HG02870 (cell line): ENCODE results near the gene OR10A2.
A peak's percentile ranks its signal among the peaks of the same experiment; 100 is the strongest.
"Not testable (repeated sequence)": the region's sequence is repeated elsewhere in the genome, so short reads cannot be mapped to it uniquely, and the experiment has no call there.

Experiments used
- ATAC-seq: cut with Tn5 transposase; IDR thresholded peaks from one replicate; pipeline ENCODE4 v1.9.1; 2021; ENCODE audit warnings: mild to moderate bottlenecking, moderate library complexity; ENCODE audit not compliant: unreplicated experiment

The OR10A2 gene

GRCh38 chr11:6862961-6863360 is at the start of gene OR10A2:
TSS of gene OR10A2 (plus strand) at chr11:6863057. CDS start at chr11:6869755, 6,698 bp downstream.
- no peak for ATAC-seq

- no peak for ATAC-seq
These were observed 49.2 kb upstream of the OR10A2 start for GRCh38 chr11:6813656-6814055.

DNA sequence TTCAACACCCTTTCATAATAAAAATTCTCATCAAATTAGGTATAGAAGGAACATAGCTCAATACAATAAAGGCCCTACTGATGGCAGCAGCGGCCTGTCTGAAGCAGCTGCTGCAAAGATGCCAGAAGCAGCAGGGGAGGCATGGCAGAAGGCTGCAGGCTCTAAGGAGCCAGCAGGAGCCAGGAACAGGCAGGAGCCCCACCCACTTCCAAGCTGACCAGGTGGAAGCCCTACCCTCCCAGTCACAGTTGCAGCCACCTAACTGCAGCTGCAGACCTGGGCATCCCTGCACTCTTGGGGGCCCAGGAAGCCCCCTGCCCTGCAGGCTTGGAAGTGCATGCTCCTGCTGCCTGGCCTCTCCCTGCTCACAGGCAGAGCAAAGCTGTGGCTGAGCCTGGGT is 45.2 kb upstream of the OR10A2 start:
- no peak for ATAC-seq

- no peak for ATAC-seq
These were observed 43.9 kb upstream of the OR10A2 start for GRCh38 chr11:6818967-6819366.

DNA sequence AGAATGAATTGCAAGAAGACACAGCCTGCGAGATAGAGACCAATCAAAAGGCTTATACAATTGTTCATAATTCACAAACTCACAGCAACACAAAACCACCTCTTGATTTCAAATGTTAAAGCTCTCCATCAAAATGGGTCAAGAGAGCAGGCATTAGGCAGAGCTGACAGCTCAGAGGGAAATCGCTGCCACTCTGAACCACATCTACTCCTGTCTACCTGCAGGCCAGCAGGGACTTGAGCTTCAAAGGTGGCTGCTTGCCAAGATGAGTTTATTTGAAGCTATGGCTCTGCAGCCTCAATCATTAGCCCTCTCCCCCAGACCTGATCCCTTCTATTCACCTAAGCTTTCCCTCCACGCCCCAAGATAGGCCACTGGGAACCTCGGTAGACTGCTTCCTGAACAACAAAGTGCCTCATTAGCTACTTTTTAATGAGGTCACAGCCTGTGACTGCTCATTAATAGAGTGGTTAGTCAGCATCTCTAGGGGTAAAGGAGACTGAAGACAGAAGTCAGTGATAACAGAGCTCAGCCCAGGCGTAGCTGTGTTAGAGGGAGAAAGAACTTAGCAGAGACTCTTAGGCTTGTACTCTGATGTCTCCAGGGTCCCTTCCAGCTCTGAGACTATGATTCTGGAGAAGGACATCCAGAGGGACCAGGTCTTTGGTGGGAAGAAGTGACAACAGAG is 38.6 kb upstream of the OR10A2 start:
- ATAC-seq: no peak

GRCh38 chr11:6825231-6825744 is 37.6 kb upstream of the OR10A2 start:
- no peak for ATAC-seq

GRCh38 chr11:6828103-6828502 is 34.8 kb upstream of the OR10A2 start:
- no peak for ATAC-seq

DNA sequence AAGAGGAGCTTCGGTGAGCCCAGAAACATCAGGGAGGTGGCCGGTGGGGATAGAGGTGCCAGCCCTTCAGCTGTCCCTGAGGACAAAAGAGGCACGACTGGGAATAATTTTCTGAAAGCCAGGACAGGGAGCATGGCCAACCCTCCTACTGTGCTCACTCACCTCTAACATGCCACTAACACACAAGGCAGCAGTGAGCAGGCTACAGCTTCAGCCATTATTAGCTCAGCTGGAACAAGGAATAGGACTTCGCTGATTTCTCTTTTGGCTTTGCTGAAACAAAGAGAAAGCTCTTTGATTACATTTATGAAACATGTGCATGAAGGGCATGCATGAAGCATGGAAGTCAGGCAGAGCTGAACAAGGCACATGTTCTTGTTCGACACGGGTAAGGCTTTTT is 29.5 kb upstream of the OR10A2 start:
- no peak for ATAC-seq

DNA sequence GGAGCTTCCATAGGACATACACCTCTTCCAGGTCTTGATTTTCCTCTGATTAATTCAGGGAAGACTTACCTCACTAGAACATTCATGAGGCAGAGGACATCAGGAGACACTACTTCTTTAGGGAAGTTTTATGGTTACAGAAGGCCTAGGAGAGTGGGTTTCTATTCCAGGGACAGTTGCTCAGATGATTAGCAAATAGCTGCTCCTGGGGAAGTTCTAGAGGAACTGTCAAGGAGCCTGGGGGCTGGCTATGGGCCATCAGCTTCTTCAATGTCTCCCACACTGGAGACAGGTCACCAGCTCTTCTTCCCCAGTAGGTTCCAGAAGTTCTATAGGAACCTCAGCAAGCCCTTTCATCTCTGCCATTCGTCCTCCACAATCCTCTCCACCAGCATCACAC is 28.8 kb upstream of the OR10A2 start:
- ATAC-seq: no peak

DNA sequence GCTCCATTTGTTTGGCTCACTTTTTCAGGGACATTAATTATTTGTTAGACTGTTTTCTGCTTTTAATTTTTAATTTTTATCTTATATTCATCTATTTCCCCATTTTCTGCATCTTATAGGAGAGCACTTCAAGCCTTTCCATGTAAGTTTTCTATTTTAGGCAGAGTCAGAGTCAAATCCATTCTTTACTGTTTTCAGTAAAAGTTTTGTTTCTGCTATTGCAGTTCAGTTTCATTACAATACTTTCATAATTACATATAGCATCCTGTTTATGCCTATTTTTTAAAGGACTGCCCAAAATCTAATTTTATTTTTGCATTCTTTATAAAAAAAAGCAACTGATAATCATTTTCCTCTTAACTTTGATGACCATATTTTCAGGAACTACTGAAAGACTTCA is 21.2 kb upstream of the OR10A2 start:
- ATAC-seq: no peak

DNA sequence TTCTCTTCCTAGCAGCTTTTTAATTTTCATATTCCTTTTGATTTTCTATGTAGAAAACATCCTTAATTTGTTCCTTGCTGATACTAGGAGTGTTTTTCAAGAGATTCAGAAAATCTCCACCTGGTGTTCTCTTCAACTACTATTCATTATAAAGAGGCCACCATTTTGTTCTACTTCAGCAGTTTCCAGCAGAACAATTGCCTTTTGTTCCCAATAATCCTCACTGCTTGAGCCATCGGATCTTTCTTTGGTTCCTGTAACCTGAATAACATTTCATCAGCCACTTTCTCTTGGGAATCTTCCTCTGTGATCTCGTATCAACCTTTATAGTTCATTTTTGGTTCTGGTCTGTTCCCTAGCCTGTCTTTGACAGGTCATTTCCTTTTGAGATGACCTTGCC is 19.2 kb upstream of the OR10A2 start:
- ATAC-seq: no peak

GRCh38 chr11:6844356-6844755 is 18.5 kb upstream of the OR10A2 start:
- no peak for ATAC-seq

DNA sequence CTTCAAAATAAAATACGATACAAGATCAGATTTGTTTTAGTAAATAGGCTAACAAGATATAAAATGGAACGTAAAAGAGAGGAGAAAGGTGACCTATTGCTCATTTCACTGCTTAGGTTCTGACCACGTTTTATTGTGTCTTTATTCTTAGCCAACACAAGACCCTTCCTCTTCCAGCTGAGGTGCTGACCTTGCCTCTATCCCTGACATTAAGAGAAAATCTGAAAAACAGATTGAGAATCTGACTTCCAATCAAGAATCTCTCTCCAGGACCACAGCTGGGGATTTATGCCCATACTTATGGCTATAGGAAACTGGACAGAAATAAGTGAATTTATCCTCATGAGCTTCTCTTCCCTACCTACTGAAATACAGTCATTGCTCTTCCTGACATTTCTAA is 17.5 kb upstream of the OR10A2 start, which contains the start of gene OR10A5:
Gene OR10A5 (plus strand): TSS at position 301 of the 400 bp plus-strand sequence. CDS start 0 bp downstream, at position 301.
- no peak for ATAC-seq

DNA sequence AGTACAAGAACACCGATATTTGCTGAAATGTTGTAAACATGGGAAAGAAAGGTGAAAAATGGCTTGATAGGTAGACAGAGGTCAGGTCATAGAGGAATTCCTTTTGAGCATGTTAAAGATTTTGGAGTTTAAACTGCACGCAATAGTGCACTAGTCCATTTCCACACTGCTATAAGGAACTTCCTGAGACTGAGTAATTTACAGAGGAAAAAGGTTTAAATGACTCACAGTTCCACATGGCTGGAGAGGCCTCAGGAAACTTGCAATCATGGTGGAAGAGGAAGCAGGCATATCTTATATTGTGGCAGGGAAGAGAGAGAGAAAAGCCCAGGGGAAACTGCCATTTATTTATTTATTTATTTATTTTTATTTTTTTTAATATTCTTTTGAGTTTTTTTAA is 12.3 kb upstream of the OR10A2 start:
- ATAC-seq: no peak

DNA sequence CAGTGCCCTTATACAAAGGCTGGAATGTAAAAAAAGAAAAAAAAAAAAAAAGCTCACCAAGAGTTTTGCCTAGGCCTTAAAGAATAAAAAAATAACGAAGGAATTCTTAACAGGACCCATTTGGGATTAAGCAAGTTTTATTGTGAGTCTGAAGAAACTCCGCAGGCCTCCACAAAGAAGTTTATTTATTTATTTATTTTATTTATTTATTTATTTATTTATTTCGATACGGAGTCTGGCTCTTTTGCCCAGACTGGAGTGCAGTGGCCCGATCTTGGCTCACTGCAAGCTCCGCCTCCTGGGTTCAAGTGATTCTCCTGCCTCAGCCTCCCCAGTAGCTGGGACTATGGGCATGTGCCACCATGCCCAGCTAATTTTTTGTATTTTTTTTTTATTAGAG is 8.1 kb upstream of the OR10A2 start:
- not testable (repeated sequence) for ATAC-seq

DNA sequence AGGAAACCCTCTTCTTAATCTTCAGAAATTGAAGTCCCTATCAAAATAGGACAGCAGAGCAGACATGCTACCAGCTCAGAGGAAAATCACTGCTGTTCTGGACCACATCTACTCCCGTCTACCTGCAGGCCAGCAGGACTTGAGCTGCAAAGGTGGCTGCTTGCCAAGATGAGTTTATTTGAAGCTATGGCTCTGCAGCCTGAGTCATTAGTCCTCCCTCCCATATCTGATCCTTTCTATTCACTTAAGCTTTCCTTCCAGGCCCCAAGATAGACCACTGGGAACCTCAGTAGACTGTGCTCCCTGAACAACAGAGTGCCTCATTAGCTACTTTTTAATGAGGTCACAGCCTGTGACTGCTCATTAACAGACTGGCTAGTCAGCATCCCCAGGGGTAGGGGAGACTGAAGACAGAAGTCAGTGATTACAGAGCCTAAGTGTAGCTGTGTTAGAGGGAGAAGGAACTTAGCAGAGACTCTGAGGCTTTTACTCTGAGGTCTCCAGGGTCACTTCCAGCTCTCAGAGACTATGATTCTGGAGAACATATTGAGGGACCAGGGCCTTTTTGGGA is 6.8 kb upstream of the OR10A2 start:
- no peak for ATAC-seq

- ATAC-seq: peak; percentile 92
These were observed 6.0 kb upstream of the OR10A2 start for GRCh38 chr11:6856871-6857270.

GRCh38 chr11:6864438-6864837 is 1.6 kb downstream of the OR10A2 start:
- no peak for ATAC-seq

DNA sequence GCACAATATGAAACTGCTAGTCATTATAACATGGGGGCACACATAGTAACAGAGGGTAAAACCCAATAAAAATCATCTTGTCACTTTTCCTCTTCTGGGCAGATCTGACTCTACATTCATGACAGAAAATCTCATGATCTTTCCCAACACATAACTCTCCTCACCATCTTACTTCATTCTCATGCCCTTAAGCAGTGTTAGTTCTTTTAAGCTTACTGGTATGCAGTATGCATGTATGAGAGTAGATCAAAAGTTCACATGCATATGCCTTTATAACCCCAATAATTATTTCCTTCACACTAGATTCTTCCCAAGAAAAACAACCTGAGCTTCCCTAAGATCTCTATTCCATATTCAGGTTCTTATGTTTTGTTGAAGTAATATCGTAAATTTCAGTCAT is 8.4 kb downstream of the OR10A2 start:
- ATAC-seq: no peak

DNA sequence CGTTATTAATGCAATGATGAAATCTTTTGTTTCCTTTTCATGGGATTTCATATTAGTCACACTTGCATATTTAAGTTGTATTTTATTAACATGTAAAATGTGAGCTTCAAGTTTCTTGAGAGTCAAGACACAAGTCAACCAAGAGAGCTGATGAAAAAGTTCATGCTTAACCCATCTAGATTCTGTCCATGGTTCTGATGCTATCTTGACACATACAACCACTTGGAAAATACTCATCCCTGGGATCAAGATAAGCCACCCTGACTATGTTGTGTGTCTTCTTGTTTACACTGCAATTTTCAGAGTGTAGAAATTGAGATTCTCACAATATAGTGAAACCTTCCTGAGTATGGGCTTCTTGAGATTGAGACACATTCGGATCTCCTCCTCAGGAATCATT is 12.9 kb downstream of the OR10A2 start:
- no peak for ATAC-seq

- ATAC-seq: no peak
These were observed 13.5 kb downstream of the OR10A2 start, which contains the start of gene OR10A4 for GRCh38 chr11:6876325-6876724. TSS of gene OR10A4 (plus strand) at chr11:6876625. CDS start at chr11:6876648, 23 bp downstream.

GRCh38 chr11:6876914-6877313 is 14.1 kb downstream of the OR10A2 start:
- ATAC-seq: no peak
